Spleen (tissue), 7 donors: ENCODE measurements around the gene SLFN12.

ENCODE experiments used
- POLR2A ChIP-seq, 3 donors: fragments of 450-650 bp; IDR thresholded peaks; one replicate each; pipeline ENCODE4 v1.5.1; 2017; ENCODE audit warnings: antibody characterized with exemption in 3 of 3, mild to moderate bottlenecking in 1 of 3
- POLR2AphosphoS5 ChIP-seq, 3 donors: sonication (generic); formaldehyde crosslinking; IDR thresholded peaks; one replicate each; pipeline ENCODE4 v1.5.1; 2017; ENCODE audit warnings: antibody characterized with exemption in 3 of 3
- TF ChIP-seq, protein P1 (sequence below), 11 experiments: fragments of 200-600 bp in 7 of 11; fragments of 450-650 bp in 4 of 11; sonication (generic) in 4 of 11; IDR thresholded peaks in 8 of 11; conservative IDR thresholded peaks in 3 of 11; 1 replicate in 7 of 11; 2 replicates in 4 of 11; pipeline versions ENCODE4 v1.4.0 to v1.8.0; 2016 to 2021; ENCODE audit warnings: antibody characterized with exemption in 11 of 11, inconsistent platforms in 4 of 11, mild to moderate bottlenecking in 1 of 11
- donor health status: DM: no; HTN: no; CAD: no; lungs with moderate emphysema.
- donor health status: DM: no; HTN: no; CAD: no.
- donor health status: DM: no; HTN: no; CAD: no.

DNA sequence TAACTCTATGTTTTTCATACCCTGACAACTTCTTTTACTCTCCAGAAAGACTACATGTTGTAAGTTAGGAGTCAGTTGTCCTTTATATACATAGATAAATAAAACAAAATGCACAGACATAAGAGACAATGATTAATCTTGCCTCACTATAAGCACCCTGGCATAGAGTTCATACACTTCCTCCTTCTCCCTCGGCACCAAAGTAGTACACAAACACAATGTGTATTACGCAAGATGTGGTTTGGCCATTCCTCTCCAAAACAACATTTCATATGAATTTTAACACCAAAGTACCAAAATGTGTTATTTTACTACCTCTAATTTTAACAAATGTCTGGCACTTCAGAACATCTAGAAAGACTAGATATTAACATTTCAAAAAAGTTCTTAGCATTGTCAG lies 41.6 kb downstream of the SLFN12 start:
- TF ChIP-seq, protein P1, sequence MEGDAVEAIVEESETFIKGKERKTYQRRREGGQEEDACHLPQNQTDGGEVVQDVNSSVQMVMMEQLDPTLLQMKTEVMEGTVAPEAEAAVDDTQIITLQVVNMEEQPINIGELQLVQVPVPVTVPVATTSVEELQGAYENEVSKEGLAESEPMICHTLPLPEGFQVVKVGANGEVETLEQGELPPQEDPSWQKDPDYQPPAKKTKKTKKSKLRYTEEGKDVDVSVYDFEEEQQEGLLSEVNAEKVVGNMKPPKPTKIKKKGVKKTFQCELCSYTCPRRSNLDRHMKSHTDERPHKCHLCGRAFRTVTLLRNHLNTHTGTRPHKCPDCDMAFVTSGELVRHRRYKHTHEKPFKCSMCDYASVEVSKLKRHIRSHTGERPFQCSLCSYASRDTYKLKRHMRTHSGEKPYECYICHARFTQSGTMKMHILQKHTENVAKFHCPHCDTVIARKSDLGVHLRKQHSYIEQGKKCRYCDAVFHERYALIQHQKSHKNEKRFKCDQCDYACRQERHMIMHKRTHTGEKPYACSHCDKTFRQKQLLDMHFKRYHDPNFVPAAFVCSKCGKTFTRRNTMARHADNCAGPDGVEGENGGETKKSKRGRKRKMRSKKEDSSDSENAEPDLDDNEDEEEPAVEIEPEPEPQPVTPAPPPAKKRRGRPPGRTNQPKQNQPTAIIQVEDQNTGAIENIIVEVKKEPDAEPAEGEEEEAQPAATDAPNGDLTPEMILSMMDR (IDR thresholded peaks at IDR 0.05 in 8 of 11, conservative IDR thresholded peaks at IDR 0.05 in 3 of 11): no peak
- TF ChIP-seq POLR2A (IDR thresholded peaks at IDR 0.05) (no peak), POLR2AphosphoS5 (IDR thresholded peaks at IDR 0.05) (no peak)
